ENCODE data around the gene HERPUD2. TPM values are rescaled to one million over a fixed set of nuclear protein-coding genes. Genes with fewer than 3 reads are reported as not detected.
A peak's percentile ranks its signal among the peaks of the same experiment; 100 is the strongest.

HERPUD2 gene
- total and polyA plus RNA-seq, 2 donors (not counting 1 experiment from before 2014, with no cell fraction given): 58.8 to 62.2 TPM

DNA sequence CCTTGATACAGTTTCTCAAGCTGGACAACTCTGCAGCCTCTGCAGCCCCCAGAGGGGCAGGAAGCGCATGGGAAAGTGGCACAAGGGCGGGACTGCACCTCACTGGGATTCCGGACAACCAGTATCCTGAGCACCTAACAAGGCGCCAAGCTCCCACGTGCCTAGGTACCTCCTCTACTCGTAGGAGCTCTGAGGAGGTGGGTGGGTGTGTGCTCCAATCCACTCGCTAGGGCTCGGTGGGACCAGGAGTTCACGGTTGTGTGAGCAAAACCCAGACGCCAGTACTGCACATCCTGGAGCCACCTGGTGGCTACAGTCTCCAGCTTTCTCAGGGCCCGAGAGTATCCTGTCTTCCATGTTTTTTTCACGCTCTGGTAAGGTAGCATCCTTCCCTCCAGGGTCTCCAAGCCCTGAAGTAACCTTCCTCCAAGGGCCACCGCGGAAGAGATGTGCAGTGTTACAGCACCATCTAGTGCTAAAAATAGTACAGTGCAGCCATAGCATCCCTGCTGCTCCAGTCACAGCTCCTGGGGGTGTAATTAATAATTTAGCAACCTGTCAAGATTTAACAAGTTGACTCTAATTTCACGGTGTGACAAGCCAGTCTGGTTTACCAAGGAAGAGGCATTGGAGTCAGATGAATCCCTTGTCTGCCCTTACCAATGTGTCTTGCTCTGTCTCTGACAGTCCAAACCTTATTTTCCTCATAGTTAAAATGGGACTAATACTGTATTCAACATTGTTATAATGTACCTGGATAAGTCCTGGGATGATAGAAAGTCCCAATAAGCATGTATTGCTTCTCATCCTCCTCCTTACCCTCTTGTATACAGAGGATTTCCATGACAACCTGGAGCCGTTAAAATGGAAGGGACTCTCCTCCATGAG lies 70.4 kb downstream of the HERPUD2 start:
- H3K27ac ChIP-seq (ENCODE audit: low read length in 2 of 2): no peak overlapping the region
- 59% methylated on average over 13 of the region's 16 CpGs for WGBS (ENCODE audit: insufficient coverage)
- no peaks in the 10 kb centered on the region for H3K79me2 ChIP-seq (ENCODE audit: control insufficient read depth, insufficient read depth, low read length)
- H3K36me3 ChIP-seq (replicated peaks in 1 of 2; ENCODE audit: control extremely low read depth in 1 of 2, control insufficient read depth in 1 of 2, extremely low read depth in 1 of 2, insufficient read depth in 2 of 2, low read length in 1 of 2): peaks cover 0 to 7% of the 10 kb centered on the region in 2 experiments
- peak; percentile 74 for ATAC-seq (ENCODE audit: low read depth)
- no peaks in the 10 kb centered on the region for H3K27me3 ChIP-seq (replicated peaks in 1 of 4; ENCODE audit: control extremely low read depth in 1 of 4, control insufficient read depth in 3 of 4, insufficient read depth in 4 of 4, low read length in 3 of 4)
- no peak overlapping the region for H3K9ac ChIP-seq (ENCODE audit: low read length)
- H3K4me3 ChIP-seq (ENCODE audit: control extremely low read depth in 1 of 5, extremely low read depth in 1 of 5, insufficient read depth in 1 of 5, low read depth in 2 of 5, low read length in 4 of 5): no peak overlapping the region
- DNase-seq: peak; percentile 69
- H2AFZ ChIP-seq (ENCODE audit: insufficient read depth, low read depth, low read length, poor library complexity, severe bottlenecking): no peak overlapping the region
- H3K4me2 ChIP-seq (replicated peaks; ENCODE audit: low read depth, low read length, poor library complexity, severe bottlenecking): no peak overlapping the region
- no peak for TF ChIP-seq EZH2 (IDR thresholded peaks at IDR 0.05; ENCODE audit: borderline replicate concordance, insufficient read depth, low read depth, low read length, poor library complexity, severe bottlenecking)
- TF ChIP-seq, protein P1, sequence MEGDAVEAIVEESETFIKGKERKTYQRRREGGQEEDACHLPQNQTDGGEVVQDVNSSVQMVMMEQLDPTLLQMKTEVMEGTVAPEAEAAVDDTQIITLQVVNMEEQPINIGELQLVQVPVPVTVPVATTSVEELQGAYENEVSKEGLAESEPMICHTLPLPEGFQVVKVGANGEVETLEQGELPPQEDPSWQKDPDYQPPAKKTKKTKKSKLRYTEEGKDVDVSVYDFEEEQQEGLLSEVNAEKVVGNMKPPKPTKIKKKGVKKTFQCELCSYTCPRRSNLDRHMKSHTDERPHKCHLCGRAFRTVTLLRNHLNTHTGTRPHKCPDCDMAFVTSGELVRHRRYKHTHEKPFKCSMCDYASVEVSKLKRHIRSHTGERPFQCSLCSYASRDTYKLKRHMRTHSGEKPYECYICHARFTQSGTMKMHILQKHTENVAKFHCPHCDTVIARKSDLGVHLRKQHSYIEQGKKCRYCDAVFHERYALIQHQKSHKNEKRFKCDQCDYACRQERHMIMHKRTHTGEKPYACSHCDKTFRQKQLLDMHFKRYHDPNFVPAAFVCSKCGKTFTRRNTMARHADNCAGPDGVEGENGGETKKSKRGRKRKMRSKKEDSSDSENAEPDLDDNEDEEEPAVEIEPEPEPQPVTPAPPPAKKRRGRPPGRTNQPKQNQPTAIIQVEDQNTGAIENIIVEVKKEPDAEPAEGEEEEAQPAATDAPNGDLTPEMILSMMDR (IDR thresholded peaks at IDR 0.05): peak; percentile 94
- Mint-ChIP-seq H3K9me3 (ENCODE audit: insufficient read depth) (no peaks in the 10 kb centered on the region), H3K4me1 (peaks cover 5% of the 10 kb centered on the region), H3K27me3 (no peaks in the 10 kb centered on the region), H3K4me3 (no peak overlapping the region), H3K27ac (no peak overlapping the region)
- no peaks in the 10 kb centered on the region for H3K4me1 ChIP-seq (ENCODE audit: control insufficient read depth in 2 of 2, insufficient read depth in 2 of 2, low read length in 2 of 2)
- H3K9me3 ChIP-seq (ENCODE audit: control extremely low read depth in 1 of 3, control insufficient read depth in 2 of 3, insufficient read depth in 1 of 3, low read length in 2 of 3): no peaks in the 10 kb centered on the region
- H4K20me1 ChIP-seq (ENCODE audit: control insufficient read depth, insufficient read depth, low read length, poor library complexity, severe bottlenecking): no peaks in the 10 kb centered on the region
- POLR2A ChIA-PET: no interaction called here
- CTCF ChIA-PET: interaction anchor here (0.5 to 4.5 kb wide), 18 partner anchors 8 to 671 kb away, joined by 3 to 55 read pairs (median 6); no protein-coding TSS in a partner anchor
- intact Hi-C loops (cut with micrococcal nuclease): loop anchor here (5.0 kb wide), 2 partner anchors 283 to 802 kb away; no protein-coding TSS in a partner anchor

DNA sequence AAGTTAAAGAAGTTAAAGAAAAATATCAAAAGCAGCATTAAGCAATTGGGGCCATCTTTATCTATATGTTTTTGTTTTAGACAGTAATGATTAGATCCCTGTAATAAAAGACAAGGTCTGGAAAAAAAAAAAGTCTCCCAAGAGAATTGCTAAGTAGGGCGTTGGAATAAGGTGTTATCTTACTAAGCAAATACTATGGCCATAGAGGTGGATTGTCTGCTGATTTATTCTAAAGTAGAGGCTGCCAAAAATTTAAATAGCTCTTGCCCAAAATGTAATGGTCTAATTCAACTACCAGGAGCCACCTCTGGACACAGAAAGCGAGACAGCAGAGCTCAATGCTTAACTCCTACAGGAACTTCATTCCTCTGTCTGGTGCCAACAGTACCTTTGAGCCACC lies 71.6 kb downstream of the HERPUD2 start:
- Histone ChIP-seq H2AFZ (ENCODE audit: insufficient read depth, low read depth, low read length, poor library complexity, severe bottlenecking) (no peak overlapping the region), H3K36me3 (replicated peaks in 1 of 2; ENCODE audit: control extremely low read depth in 1 of 2, control insufficient read depth in 1 of 2, extremely low read depth in 1 of 2, insufficient read depth in 2 of 2, low read length in 1 of 2) (peaks cover 0 to 4% of the 10 kb centered on the region in 2 experiments), H3K4me1 (ENCODE audit: control insufficient read depth in 2 of 2, insufficient read depth in 2 of 2, low read length in 2 of 2) (no peaks in the 10 kb centered on the region), H3K4me3 (ENCODE audit: control extremely low read depth in 1 of 5, extremely low read depth in 1 of 5, insufficient read depth in 1 of 5, low read depth in 2 of 5, low read length in 4 of 5) (no peak overlapping the region), H3K27ac (ENCODE audit: low read length in 2 of 2) (no peak overlapping the region), H3K9ac (ENCODE audit: low read length) (no peak overlapping the region), H4K20me1 (ENCODE audit: control insufficient read depth, insufficient read depth, low read length, poor library complexity, severe bottlenecking) (no peaks in the 10 kb centered on the region), H3K79me2 (ENCODE audit: control insufficient read depth, insufficient read depth, low read length) (no peaks in the 10 kb centered on the region), H3K27me3 (replicated peaks in 1 of 4; ENCODE audit: control extremely low read depth in 1 of 4, control insufficient read depth in 3 of 4, insufficient read depth in 4 of 4, low read length in 3 of 4) (no peaks in the 10 kb centered on the region), H3K9me3 (ENCODE audit: control extremely low read depth in 1 of 3, control insufficient read depth in 2 of 3, insufficient read depth in 1 of 3, low read length in 2 of 3) (no peaks in the 10 kb centered on the region), H3K4me2 (replicated peaks; ENCODE audit: low read depth, low read length, poor library complexity, severe bottlenecking) (no peak overlapping the region)
- TF ChIP-seq EZH2 (IDR thresholded peaks at IDR 0.05; ENCODE audit: borderline replicate concordance, insufficient read depth, low read depth, low read length, poor library complexity, severe bottlenecking): no peak
- TF ChIP-seq, protein P1 (IDR thresholded peaks at IDR 0.05): no peak
- ATAC-seq (ENCODE audit: low read depth) (no peak), DNase-seq (no peak)
- H3K9me3 Mint-ChIP-seq (ENCODE audit: insufficient read depth): no peaks in the 10 kb centered on the region
- no CpG with 5 or more reads among the region's 2 CpGs for WGBS (ENCODE audit: insufficient coverage)
- no peak overlapping the region for H3K4me3 Mint-ChIP-seq
- H3K4me1 Mint-ChIP-seq: peaks cover 5% of the 10 kb centered on the region
- H3K27me3 Mint-ChIP-seq: no peaks in the 10 kb centered on the region
- intact Hi-C loops (cut with micrococcal nuclease): loop anchor here (5.0 kb wide), 2 partner anchors 284 to 801 kb away; no protein-coding TSS in a partner anchor
- CTCF ChIA-PET: interaction anchor here (0.7 to 4.5 kb wide), 15 partner anchors 10 to 432 kb away, joined by 3 to 55 read pairs (median 6); no protein-coding TSS in a partner anchor
- POLR2A ChIA-PET: interaction anchor here (0.5 kb wide), 1 partner anchor 1282 kb away, joined by 7 read pairs; no protein-coding TSS in a partner anchor
- H3K27ac Mint-ChIP-seq: no peak overlapping the region
